Brain microvascular endothelial cell (primary cell): ENCODE measurements around the gene PLXNA2.
A peak's percentile ranks its signal among the peaks of the same experiment; 100 is the strongest.

Experiments
- DNase-seq: peaks from one replicate; pipeline ENCODE4 v3.0.0-alpha.2; 2020
- H3K27ac ChIP-seq: fragments of 250-450 bp; sonication (Bioruptor Pico); 2 replicates; pipeline ENCODE4 v1.5.1; 2020; ENCODE audit warnings: mild to moderate bottlenecking, moderate library complexity
- H3K27me3 ChIP-seq: fragments of 250-450 bp; sonication (Bioruptor Pico); replicated peaks from 2 replicates; pipeline ENCODE4 v1.5.1; 2020; ENCODE audit warnings: mild to moderate bottlenecking
- H3K36me3 ChIP-seq: fragments of 250-450 bp; sonication (Bioruptor Pico); replicated peaks from 2 replicates; pipeline ENCODE4 v1.5.1; 2020; ENCODE audit warnings: mild to moderate bottlenecking
- H3K4me3 ChIP-seq: 2 replicates; pipeline ENCODE4 v1.5.1; 2011; ENCODE audit warnings: low read depth, mild to moderate bottlenecking, control low read depth, low read length, moderate library complexity
- CTCF ChIP-seq: IDR thresholded peaks from 2 replicates; pipeline ENCODE4 v1.5.1; 2011; ENCODE audit warnings: low read depth, mild to moderate bottlenecking, moderate library complexity, low read length, control low read depth, inconsistent platforms; ENCODE audit errors: missing control alignments
- in situ Hi-C: cut with HindIII; loops from 2 replicates; pipeline ENCODE4 v1.10.0; 2017; ENCODE audit warnings: low sequenced_read_pairs, low pct_ligation_motif_present

The PLXNA2 gene

GRCh38 chr1:208203848-208204609, 40.2 kb downstream of the PLXNA2 start:
- Histone ChIP-seq H3K4me3 (peak overlapping the region; percentile 10), H3K27me3 (no peaks in the 10 kb centered on the region), H3K36me3 (no peaks in the 10 kb centered on the region), H3K27ac (peak overlapping the region; percentile 88)
- DNase-seq: peak; percentile 49
- no peak for TF ChIP-seq CTCF
- in situ Hi-C loops: no loop called here

GRCh38 chr1:208203127-208203847, 40.9 kb downstream of the PLXNA2 start:
- Histone ChIP-seq H3K27ac (peak overlapping the region; percentile 88), H3K27me3 (no peaks in the 10 kb centered on the region), H3K4me3 (peak overlapping the region; percentile 10), H3K36me3 (no peaks in the 10 kb centered on the region)
- no peak for TF ChIP-seq CTCF
- in situ Hi-C loops: no loop called here
- peak; percentile 76 for DNase-seq

- Histone ChIP-seq H3K36me3 (no peaks in the 10 kb centered on the region), H3K27me3 (no peaks in the 10 kb centered on the region), H3K27ac (peak overlapping the region; percentile 88), H3K4me3 (no peak overlapping the region)
- TF ChIP-seq CTCF: no peak
- no peak for DNase-seq
- in situ Hi-C loops: no loop called here
Measured at GRCh38 chr1:208202333-208202995, 41.7 kb downstream of the PLXNA2 start.

GRCh38 chr1:208201229-208201628, 43.0 kb downstream of the PLXNA2 start:
- peak; percentile 98 for DNase-seq
- Histone ChIP-seq H3K27me3 (no peaks in the 10 kb centered on the region), H3K4me3 (no peak overlapping the region), H3K27ac (peak overlapping the region; percentile 88), H3K36me3 (no peaks in the 10 kb centered on the region)
- TF ChIP-seq CTCF: no peak
- in situ Hi-C loops: no loop called here

GRCh38 chr1:208200116-208200515, 44.1 kb downstream of the PLXNA2 start:
- in situ Hi-C loops: no loop called here
- H3K27me3 ChIP-seq: no peaks in the 10 kb centered on the region
- DNase-seq: no peak
- H3K4me3 ChIP-seq: no peak overlapping the region
- TF ChIP-seq CTCF: no peak
- no peak overlapping the region for H3K27ac ChIP-seq
- H3K36me3 ChIP-seq: no peaks in the 10 kb centered on the region
